Astrocyte (in vitro differentiated cells and primary cell): ENCODE data around the gene MON2. TPM values are rescaled to one million over a fixed set of nuclear protein-coding genes. Genes with fewer than 3 reads are reported as not detected.

Source experiments
- DNase-seq: peaks from one replicate; pipeline ENCODE4 v3.0.0-alpha.2; 2010; ENCODE audit warnings: low read depth
- FAIRE-seq: peaks from 2 replicates; lab custom pipeline; 2011; peaks lifted over from hg19 to GRCh38; lab: Jason Lieb, UNC
- H2AFZ ChIP-seq: 2 replicates; pipeline ENCODE4 v1.6.0; 2012; ENCODE audit warnings: low read depth, low read length, inconsistent platforms
- H3K27ac ChIP-seq: 2 replicates; pipeline ENCODE4 v1.5.1; 2011; ENCODE audit warnings: low read depth, low read length, inconsistent platforms
- H3K27me3 ChIP-seq: 2 replicates; pipeline ENCODE4 v1.6.0; 2011; ENCODE audit warnings: low read length, inconsistent platforms; ENCODE audit not compliant: insufficient read depth
- H3K36me3 ChIP-seq: 2 replicates; pipeline ENCODE4 v1.5.1; 2011; ENCODE audit warnings: low read length, inconsistent platforms; ENCODE audit not compliant: insufficient read depth
- H3K4me1 ChIP-seq: 2 replicates; pipeline ENCODE4 v1.5.1; 2011; ENCODE audit warnings: low read length, inconsistent platforms; ENCODE audit not compliant: insufficient read depth
- H3K4me2 ChIP-seq: 2 replicates; pipeline ENCODE4 v1.6.0; 2012; ENCODE audit warnings: low read length, inconsistent platforms
- H3K4me3 ChIP-seq: 2 replicates; pipeline ENCODE4 v1.5.1; 2011; ENCODE audit warnings: low read depth, mild to moderate bottlenecking, low read length, inconsistent platforms; ENCODE audit not compliant: insufficient read depth
- H3K79me2 ChIP-seq: 2 replicates; pipeline ENCODE4 v1.6.0; 2012; ENCODE audit warnings: mild to moderate bottlenecking, low read length, inconsistent platforms; ENCODE audit not compliant: insufficient read depth
- H3K9ac ChIP-seq: 2 replicates; pipeline ENCODE4 v1.6.0; 2012; ENCODE audit warnings: mild to moderate bottlenecking, low read length, inconsistent platforms
- H3K9me3 ChIP-seq: 2 replicates; pipeline ENCODE4 v1.5.1; 2012; ENCODE audit warnings: low read depth, mild to moderate bottlenecking, low read length, inconsistent platforms; ENCODE audit not compliant: insufficient read depth
- H4K20me1 ChIP-seq: 2 replicates; pipeline ENCODE4 v1.6.0; 2012; ENCODE audit warnings: low read length, inconsistent platforms; ENCODE audit not compliant: insufficient read depth
- H3K27ac Mint-ChIP-seq: one replicate; pipeline ENCODE4 v1.8.0; 2021; ENCODE audit warnings: mild to moderate bottlenecking, mixed read lengths; ENCODE audit not compliant: unreplicated experiment
- H3K27me3 Mint-ChIP-seq: one replicate; pipeline ENCODE4 v1.8.0; 2021; ENCODE audit warnings: low read depth, mixed read lengths; ENCODE audit not compliant: unreplicated experiment
- H3K36me3 Mint-ChIP-seq: one replicate; pipeline ENCODE4 v1.8.0; 2021; ENCODE audit warnings: low read depth, mixed read lengths; ENCODE audit not compliant: unreplicated experiment
- H3K4me1 Mint-ChIP-seq: one replicate; pipeline ENCODE4 v1.8.0; 2021; ENCODE audit warnings: low read depth, mixed read lengths; ENCODE audit not compliant: unreplicated experiment
- H3K4me3 Mint-ChIP-seq: one replicate; pipeline ENCODE4 v1.8.0; 2021; ENCODE audit warnings: mild to moderate bottlenecking, moderate library complexity, mixed read lengths; ENCODE audit not compliant: unreplicated experiment
- H3K9me3 Mint-ChIP-seq: one replicate; pipeline ENCODE4 v1.8.0; 2021; ENCODE audit warnings: mild to moderate bottlenecking, mixed read lengths; ENCODE audit not compliant: unreplicated experiment
- CTCF ChIP-seq: IDR thresholded peaks from 2 replicates; pipeline ENCODE4 v1.5.1; 2011; ENCODE audit warnings: low read depth, mild to moderate bottlenecking, inconsistent platforms, low read length, moderate library complexity; ENCODE audit not compliant: insufficient read depth
- EZH2 ChIP-seq: IDR thresholded peaks from 2 replicates; pipeline ENCODE4 v1.6.1; 2012; ENCODE audit warnings: mild to moderate bottlenecking, low read length, inconsistent platforms; ENCODE audit not compliant: insufficient read depth
- total RNA-seq: library from RNA; stranded (reverse); gene quantifications from 2 replicates; pipeline ENCODE4 v1.2.1, GENCODE V29; 2021

MON2 gene
- total RNA-seq, 1 donor from 2014 or later = 39.7 TPM

GRCh38 chr12:62466018-62466593, 520 bp upstream of the MON2 start:
- FAIRE-seq = no peak
- H3K9me3 Mint-ChIP-seq = peaks cover 16% of the 10 kb centered on the region

DNA sequence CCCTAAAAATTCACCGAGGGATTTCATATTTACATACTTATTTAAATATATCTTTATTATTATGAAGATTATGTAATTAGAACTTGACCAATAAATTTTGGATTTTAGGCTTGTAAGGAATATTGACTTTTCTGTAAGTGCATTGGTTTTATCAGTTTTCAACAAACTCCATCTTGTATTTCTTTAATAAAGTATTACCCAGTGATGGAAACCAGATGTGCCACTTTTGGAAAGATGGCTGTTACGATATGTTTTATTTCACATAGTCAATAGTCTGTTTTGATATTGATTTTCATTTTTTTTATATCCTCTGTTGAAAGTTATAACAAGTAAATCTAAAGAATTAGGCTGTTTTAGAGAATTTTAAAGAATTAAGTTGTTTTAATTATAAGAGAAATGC, 1.8 kb downstream of the MON2 start:
- Histone ChIP-seq H3K36me3 (no peaks in the 10 kb centered on the region), H3K4me2 (peak overlapping the region; percentile 90), H4K20me1 (peaks cover 45% of the 10 kb centered on the region), H3K27ac (no peak overlapping the region), H3K79me2 (peaks cover 74% of the 10 kb centered on the region), H3K4me3 (peak overlapping the region; percentile 91), H3K9ac (no peak overlapping the region), H3K9me3 (no peaks in the 10 kb centered on the region), H2AFZ (no peak overlapping the region), H3K27me3 (no peaks in the 10 kb centered on the region), H3K4me1 (peaks cover 11% of the 10 kb centered on the region)
- peaks cover 8% of the 10 kb centered on the region for H3K4me1 Mint-ChIP-seq
- no peaks in the 10 kb centered on the region for H3K27me3 Mint-ChIP-seq
- H3K36me3 Mint-ChIP-seq = no peaks in the 10 kb centered on the region
- H3K4me3 Mint-ChIP-seq = peak overlapping the region; percentile 93
- TF ChIP-seq CTCF (no peak), EZH2 (no peak)
- H3K9me3 Mint-ChIP-seq = peaks cover 7% of the 10 kb centered on the region
- FAIRE-seq (no peak), DNase-seq (no peak)
- no peak overlapping the region for H3K27ac Mint-ChIP-seq

More at GRCh38 chr12:62466018-62466593, 520 bp upstream of the MON2 start:
- H3K4me3 Mint-ChIP-seq = peak overlapping the region; percentile 93
- no peaks in the 10 kb centered on the region for H3K36me3 Mint-ChIP-seq
- H3K36me3 ChIP-seq = no peaks in the 10 kb centered on the region
- peak overlapping the region; percentile 90 for H3K4me2 ChIP-seq
- peak overlapping the region; percentile 87 for H2AFZ ChIP-seq
- peaks cover 8% of the 10 kb centered on the region for H3K4me1 Mint-ChIP-seq
- H3K27me3 Mint-ChIP-seq = no peaks in the 10 kb centered on the region
- H3K4me3 ChIP-seq = peak overlapping the region; percentile 91
- peak overlapping the region; percentile 97 for H3K9ac ChIP-seq
- DNase-seq = peak; percentile 20
- H3K27me3 ChIP-seq = no peaks in the 10 kb centered on the region
- H3K4me1 ChIP-seq = peaks cover 11% of the 10 kb centered on the region
- peak overlapping the region; percentile 88 for H3K27ac Mint-ChIP-seq
- H3K79me2 ChIP-seq = peaks cover 51% of the 10 kb centered on the region
- H3K27ac ChIP-seq = peak overlapping the region; percentile 93
- TF ChIP-seq EZH2 (no peak), CTCF (no peak)
- no peaks in the 10 kb centered on the region for H3K9me3 ChIP-seq
- peaks cover 26% of the 10 kb centered on the region for H4K20me1 ChIP-seq

DNA sequence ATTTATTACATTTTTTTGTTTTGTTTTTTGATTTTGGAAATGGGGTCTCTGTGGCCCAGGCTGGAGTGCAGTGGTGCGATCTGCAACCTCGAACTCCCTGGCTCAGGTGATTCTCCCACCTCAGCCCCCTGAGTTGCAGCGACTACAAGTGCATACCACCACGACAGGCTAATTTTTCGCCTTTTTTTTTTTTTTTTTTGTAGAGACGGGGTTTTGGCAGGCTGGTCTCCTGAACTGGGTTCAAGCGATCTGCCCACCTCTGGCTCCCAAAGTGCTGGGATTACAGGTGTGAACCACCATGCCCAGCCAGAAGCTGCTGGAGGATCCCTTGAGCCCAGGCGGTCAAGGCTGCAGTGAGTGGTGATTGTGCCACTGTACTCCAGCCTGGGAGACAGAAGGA, 2.3 kb downstream of the MON2 start:
- H3K79me2 ChIP-seq = peaks cover 79% of the 10 kb centered on the region

More for the DNA sequence above, 2.3 kb downstream of the MON2 start:
- H3K4me1 Mint-ChIP-seq = peaks cover 8% of the 10 kb centered on the region
- peaks cover 2% of the 10 kb centered on the region for H3K9me3 Mint-ChIP-seq
- Histone ChIP-seq H4K20me1 (peaks cover 50% of the 10 kb centered on the region), H3K4me2 (peak overlapping the region; percentile 90), H3K4me3 (peak overlapping the region; percentile 4), H3K9me3 (no peaks in the 10 kb centered on the region), H3K27ac (no peak overlapping the region), H3K4me1 (peaks cover 11% of the 10 kb centered on the region), H3K9ac (no peak overlapping the region), H3K27me3 (no peaks in the 10 kb centered on the region), H3K36me3 (no peaks in the 10 kb centered on the region), H2AFZ (no peak overlapping the region)
- H3K4me3 Mint-ChIP-seq = peak overlapping the region; percentile 75
- H3K27me3 Mint-ChIP-seq = no peaks in the 10 kb centered on the region
- TF ChIP-seq CTCF = no peak
- TF ChIP-seq EZH2 = no peak
- DNase-seq (no peak), FAIRE-seq (no peak)
- no peaks in the 10 kb centered on the region for H3K36me3 Mint-ChIP-seq
- no peak overlapping the region for H3K27ac Mint-ChIP-seq
